GM12878 (cell line): ENCODE data around the gene ANO6. TPM values are rescaled to one million over a fixed set of nuclear protein-coding genes. Genes with fewer than 3 reads are reported as not detected.

Experiments used
- ATAC-seq: fragments of 200-7000 bp; cut with Tn5 transposase; 3 replicates; pipeline ENCODE4 v1.9.1; 2020; ENCODE audit warnings: mild to moderate bottlenecking, moderate library complexity
- BruUV-seq: library from RNA; stranded (reverse); fragments of 400-500 nt; replicated peaks from 2 replicates; lab custom pipeline; 2021; lab: Mats Ljungman, UMichigan
- CTCF ChIA-PET: fragments of 300-600 bp; sonication (Branson Sonifier 250); formaldehyde crosslinking; extraction: SDS; loops from one replicate; lab custom pipeline; 2021; ENCODE audit warnings: inconsistent platforms; lab: Yijun Ruan, JAX
- POLR2A ChIA-PET: fragments of 350-600 bp; formaldehyde crosslinking; extraction: SDS; loops from one replicate; lab custom pipeline; 2021; ENCODE audit warnings: inconsistent platforms; lab: Charles Lee
- RAD21 ChIA-PET: fragments of 300-600 bp; sonication (Branson Sonifier 250); formaldehyde crosslinking; loops from one replicate; lab custom pipeline; 2023; ENCODE audit warnings: antibody characterized with exemption; ENCODE audit not compliant: unreplicated experiment; lab: Charles Lee
- SMC1A ChIA-PET: fragments of 300-600 bp; sonication (Branson Sonifier 250); formaldehyde crosslinking; loops from one replicate; lab custom pipeline; 2023; ENCODE audit not compliant: unreplicated experiment, uncharacterized antibody; lab: Charles Lee
- DNase-seq: peaks from one replicate; pipeline ENCODE4 v3.0.0-alpha.2; 2011; ENCODE audit warnings: low read depth, low spot score
- FAIRE-seq: peaks from 3 replicates; lab custom pipeline; 2011; peaks lifted over from hg19 to GRCh38; lab: Jason Lieb, UNC
- H2AFZ ChIP-seq: 2 replicates; pipeline ENCODE4 v1.6.0; 2011; ENCODE audit warnings: low read depth, low read length, control low read depth; ENCODE audit not compliant: control insufficient read depth
- H3K27ac ChIP-seq: 2 replicates; pipeline ENCODE4 v1.5.1; 2011; ENCODE audit warnings: control low read depth; ENCODE audit not compliant: control insufficient read depth, insufficient read depth
- H3K27me3 ChIP-seq, 2 experiments: replicated peaks in 1 of 2; 2 replicates each; pipeline versions ENCODE4 v1.6.0 to v1.6.1; 2011; ENCODE audit warnings: low read length in 1 of 2; ENCODE audit not compliant: control insufficient read depth in 2 of 2, insufficient read depth in 2 of 2
- H3K36me3 ChIP-seq, 2 experiments: 2 replicates each; pipeline ENCODE4 v1.5.1; 2011; ENCODE audit warnings: low read length in 1 of 2; ENCODE audit not compliant: control insufficient read depth in 2 of 2, insufficient read depth in 2 of 2
- H3K4me1 ChIP-seq: 2 replicates; pipeline ENCODE4 v1.6.1; 2011; ENCODE audit warnings: mild to moderate bottlenecking, low read length, moderate library complexity, mixed read lengths; ENCODE audit not compliant: control insufficient read depth, insufficient read depth
- H3K4me2 ChIP-seq: 2 replicates; pipeline ENCODE4 v1.6.0; 2011; ENCODE audit warnings: control low read depth; ENCODE audit not compliant: control insufficient read depth, insufficient read depth
- H3K4me3 ChIP-seq: fragments of 200-600 bp; sonication (generic); 2 replicates; pipeline ENCODE4 v1.5.1; 2016
- H3K79me2 ChIP-seq: 2 replicates; pipeline ENCODE4 v1.6.0; 2011; ENCODE audit warnings: low read length; ENCODE audit not compliant: control insufficient read depth, insufficient read depth
- H3K9ac ChIP-seq: 2 replicates; pipeline ENCODE4 v1.8.0; 2011; ENCODE audit warnings: low read length, control low read depth, mixed read lengths; ENCODE audit not compliant: control insufficient read depth, insufficient read depth
- H3K9me3 ChIP-seq: replicated peaks from 3 replicates; pipeline ENCODE4 v1.5.1; 2011; ENCODE audit warnings: mild to moderate bottlenecking, low read length; ENCODE audit not compliant: control insufficient read depth, insufficient read depth
- H4K20me1 ChIP-seq: 2 replicates; pipeline ENCODE4 v1.6.0; 2011; ENCODE audit not compliant: control insufficient read depth, insufficient read depth
- BCL11A ChIP-seq: IDR thresholded peaks from 2 replicates; pipeline ENCODE4 v1.6.1; 2011; ENCODE audit warnings: low read depth, low read length
- CHD2 ChIP-seq: IDR thresholded peaks from 2 replicates; pipeline ENCODE4 v1.6.1; 2011; ENCODE audit warnings: low read depth, low read length, improper control_type of control experiment, borderline replicate concordance
- CREM ChIP-seq: IDR thresholded peaks from 2 replicates; pipeline ENCODE4 v1.6.1; 2014; ENCODE audit warnings: antibody characterized with exemption, low read depth
- E4F1 ChIP-seq: fragments of 450-650 bp; IDR thresholded peaks from 2 replicates; pipeline ENCODE4 v1.6.1; 2018; ENCODE audit warnings: borderline replicate concordance, mild to moderate bottlenecking; ENCODE audit not compliant: partially characterized antibody
- ELK1 ChIP-seq: IDR thresholded peaks from 2 replicates; pipeline ENCODE4 v1.6.1; 2012; ENCODE audit warnings: low read depth, low read length, improper control_type of control experiment
- FOXM1 ChIP-seq: IDR thresholded peaks from 2 replicates; pipeline ENCODE4 v1.6.1; 2012; ENCODE audit warnings: low read depth, mild to moderate bottlenecking, inconsistent platforms, low read length, moderate library complexity
- GATAD2B ChIP-seq: fragments of 450-650 bp; conservative IDR thresholded peaks from 2 replicates; pipeline ENCODE4 v1.6.1; 2017; ENCODE audit warnings: low read depth, mild to moderate bottlenecking, moderate library complexity
- IKZF2 ChIP-seq, 2 experiments: fragments of 450-650 bp; IDR thresholded peaks; 2 replicates each; pipeline ENCODE4 v1.6.1; 2017; ENCODE audit warnings: mild to moderate bottlenecking in 2 of 2, moderate library complexity in 2 of 2
- IRF3 ChIP-seq: fragments of 450-650 bp; IDR thresholded peaks from 2 replicates; pipeline ENCODE4 v1.6.1; 2014; ENCODE audit warnings: mild to moderate bottlenecking
- JUNB ChIP-seq: IDR thresholded peaks from 2 replicates; pipeline ENCODE4 v1.6.1; 2016; ENCODE audit warnings: antibody characterized with exemption, mild to moderate bottlenecking
- MLLT1 ChIP-seq: fragments of 450-650 bp; IDR thresholded peaks from 2 replicates; pipeline ENCODE4 v1.6.1; 2016; ENCODE audit warnings: mild to moderate bottlenecking
- PAX5 ChIP-seq: IDR thresholded peaks from 2 replicates; pipeline ENCODE4 v1.6.1; 2011; ENCODE audit warnings: low read depth, low read length, borderline replicate concordance
- PKNOX1 ChIP-seq: fragments of 450-650 bp; IDR thresholded peaks from 2 replicates; pipeline ENCODE4 v1.6.1; 2016; ENCODE audit warnings: mild to moderate bottlenecking
- POLR2A ChIP-seq: IDR thresholded peaks from 2 replicates; pipeline ENCODE4 v1.6.1; 2011; ENCODE audit warnings: low read depth, mild to moderate bottlenecking, low read length
- RB1 ChIP-seq: fragments of 450-650 bp; formaldehyde crosslinking; IDR thresholded peaks from 2 replicates; pipeline ENCODE4 v1.6.1; 2017; ENCODE audit warnings: mild to moderate bottlenecking, borderline replicate concordance
- SIN3A ChIP-seq: IDR thresholded peaks from 2 replicates; pipeline ENCODE4 v1.6.1; 2012; ENCODE audit warnings: low read depth, low read length, improper control_type of control experiment
- SMAD5 ChIP-seq: IDR thresholded peaks from 2 replicates; pipeline ENCODE4 v1.6.1; 2016; ENCODE audit warnings: antibody characterized with exemption, low read depth
- TARDBP ChIP-seq: IDR thresholded peaks from 2 replicates; pipeline ENCODE4 v1.6.1; 2016; ENCODE audit warnings: borderline replicate concordance
- ZNF274 ChIP-seq: IDR thresholded peaks from one replicate; pipeline ENCODE4 v1.8.0; 2011; ENCODE audit not compliant: insufficient read length, insufficient read depth
- WGBS: methylation state at CpG from one replicate; pipeline ENCODE4 v1.1.6; 2016; ENCODE audit warnings: low lambda C conversion rate; ENCODE audit not compliant: insufficient replicate concordance, insufficient coverage; ENCODE audit errors: missing lambda C conversion rate; 5-methylcytosine and 5-hydroxymethylcytosine counted together
- in situ Hi-C: fragments of 300-500 bp; cut with MboI; formaldehyde crosslinking; loops from 9 replicates; pipeline ENCODE4 v1.14.3; 2018; ENCODE audit warnings: mixed read lengths
- intact Hi-C: fragments of 100-400 bp; cut with micrococcal nuclease; formaldehyde crosslinking; loops from one replicate; pipeline ENCODE4 v1.14.2; 2022; ENCODE audit not compliant: unreplicated experiment
- polyA plus RNA-seq, 11 experiments: library from polyadenylated mRNA; depleted of rRNA in 4 of 11; unstranded in 6 of 11; stranded (reverse) in 5 of 11; fragments of >200 nt; fragmentation: Nextera tagmentation in 4 of 11; fragmentation: Illumina TruSeq in 1 of 11; extraction: Ambion mirVana in 4 of 11; extraction: Trizol in 1 of 11; gene quantifications; 1 replicate in 1 of 11; 2 replicates in 10 of 11; pipeline versions ENCODE4 v1.2.1 to v1.2.3, GENCODE V29; 2011 to 2016; ENCODE audit warnings: inconsistent platforms in 2 of 11, missing spikeins in 2 of 11, low read depth in 1 of 11
- total RNA-seq, 4 experiments: library from RNA; depleted of rRNA in 3 of 4; stranded (reverse); fragments of >200 nt in 3 of 4; fragmentation: Illumina TruSeq in 1 of 4; extraction: Trizol in 1 of 4; gene quantifications; 2 replicates each; pipeline versions ENCODE4 v1.2.1 to v1.2.3, GENCODE V29; 2013 to 2021

The ANO6 gene
- total and polyA plus RNA-seq, 10 of the 15 experiments (the other 5 are each of a cell fraction or from before 2014, with no cell fraction given): 4.6 to 30.3 (median 26.0) TPM

- Histone ChIP-seq H3K36me3 (peaks cover 0 to 4% of the 10 kb centered on the region in 2 experiments; a peak in 2 of 4 replicates), H3K4me2 (no peak overlapping the region), H3K4me1 (no peaks in the 10 kb centered on the region), H3K9me3 (no peaks in the 10 kb centered on the region), H3K4me3 (no peak overlapping the region), H4K20me1 (no peaks in the 10 kb centered on the region), H3K27me3 (no peaks in the 10 kb centered on the region), H3K27ac (no peak overlapping the region), H2AFZ (no peak overlapping the region), H3K79me2 (no peaks in the 10 kb centered on the region), H3K9ac (no peak overlapping the region)
- no peak for ATAC-seq
- no peak for FAIRE-seq
- in situ Hi-C loops: no loop called here
- SMC1A ChIA-PET: no interaction called here
- POLR2A ChIA-PET: no interaction called here
- RAD21 ChIA-PET: no interaction called here
- no TSS peak for BruUV-seq
- DNase-seq: no peak
- intact Hi-C loops: no loop called here
- TF ChIP-seq MLLT1 (no peak), POLR2A (no peak), CREM (no peak), SMAD5 (no peak), ELK1 (no peak), IKZF2 (IDR thresholded peaks at IDR 0.05) (no peak), E4F1 (no peak), FOXM1 (no peak), ZNF274 (no peak), TARDBP (no peak), GATAD2B (no peak), IRF3 (no peak), SIN3A (no peak), PKNOX1 (no peak), CHD2 (no peak), BCL11A (no peak), JUNB (no peak), PAX5 (no peak), RB1 (no peak)
- CTCF ChIA-PET: interaction anchor here (1.6 kb wide), 1 partner anchor 29 kb away, joined by 3 read pairs; no protein-coding TSS in a partner anchor
- 97% methylated on average over 6 of the region's 6 CpGs for WGBS
Measured at GRCh38 chr12:45433441-45433868, 217.6 kb downstream of the ANO6 start.
